GM12874 (cell line): Measurements from ENCODE around the gene CCL19.

Source experiments
- TF ChIP-seq, protein P1 (sequence below): IDR thresholded peaks from 2 replicates; pipeline ENCODE4 v1.5.1; 2011; ENCODE audit warnings: low read depth, mild to moderate bottlenecking, control low read depth, low read length, moderate library complexity; ENCODE audit not compliant: insufficient read depth

Gene CCL19

GRCh38 chr9:34665067-34665380, 26.1 kb downstream of the CCL19 start:
- TF ChIP-seq, protein P1, sequence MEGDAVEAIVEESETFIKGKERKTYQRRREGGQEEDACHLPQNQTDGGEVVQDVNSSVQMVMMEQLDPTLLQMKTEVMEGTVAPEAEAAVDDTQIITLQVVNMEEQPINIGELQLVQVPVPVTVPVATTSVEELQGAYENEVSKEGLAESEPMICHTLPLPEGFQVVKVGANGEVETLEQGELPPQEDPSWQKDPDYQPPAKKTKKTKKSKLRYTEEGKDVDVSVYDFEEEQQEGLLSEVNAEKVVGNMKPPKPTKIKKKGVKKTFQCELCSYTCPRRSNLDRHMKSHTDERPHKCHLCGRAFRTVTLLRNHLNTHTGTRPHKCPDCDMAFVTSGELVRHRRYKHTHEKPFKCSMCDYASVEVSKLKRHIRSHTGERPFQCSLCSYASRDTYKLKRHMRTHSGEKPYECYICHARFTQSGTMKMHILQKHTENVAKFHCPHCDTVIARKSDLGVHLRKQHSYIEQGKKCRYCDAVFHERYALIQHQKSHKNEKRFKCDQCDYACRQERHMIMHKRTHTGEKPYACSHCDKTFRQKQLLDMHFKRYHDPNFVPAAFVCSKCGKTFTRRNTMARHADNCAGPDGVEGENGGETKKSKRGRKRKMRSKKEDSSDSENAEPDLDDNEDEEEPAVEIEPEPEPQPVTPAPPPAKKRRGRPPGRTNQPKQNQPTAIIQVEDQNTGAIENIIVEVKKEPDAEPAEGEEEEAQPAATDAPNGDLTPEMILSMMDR: no peak

DNA sequence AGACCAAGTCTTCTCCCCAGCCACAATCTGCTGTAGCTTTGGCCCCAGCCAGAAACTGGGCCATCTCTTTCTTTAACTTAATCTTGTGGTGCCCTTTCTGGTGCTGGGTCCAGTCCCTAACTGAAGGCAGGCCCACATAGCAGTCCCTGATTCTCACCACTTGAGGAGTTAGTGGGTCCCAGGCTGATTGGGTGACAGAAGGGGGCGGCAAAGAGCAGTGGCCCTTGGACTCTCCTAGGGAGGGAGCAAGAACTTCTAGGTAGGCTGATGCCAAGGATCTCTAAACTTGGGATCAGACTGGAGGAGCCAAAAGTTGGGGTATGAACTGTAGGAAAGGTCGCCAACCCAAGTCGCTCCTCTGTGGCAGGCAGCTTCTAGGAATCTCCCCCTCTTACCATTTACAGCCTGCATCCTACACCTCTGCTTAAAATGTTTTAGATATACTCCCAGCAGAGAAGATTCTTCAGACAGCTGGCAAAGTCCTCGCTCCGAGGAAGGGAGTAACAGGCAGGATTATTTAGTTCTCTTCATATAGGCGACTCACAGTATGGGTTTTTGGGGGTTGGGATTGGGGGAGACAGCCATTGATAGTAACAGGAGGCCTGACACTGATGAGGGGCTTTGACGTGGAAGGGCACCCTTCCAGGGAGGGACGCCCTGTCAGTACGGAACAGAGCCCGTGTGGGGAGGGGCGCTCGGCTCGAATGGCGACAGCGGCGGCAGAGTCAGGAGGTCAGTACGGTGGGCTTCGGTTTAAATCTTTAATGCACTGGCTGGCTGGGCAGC, 26.6 kb downstream of the CCL19 start:
- TF ChIP-seq, protein P1: peak; percentile 97

GRCh38 chr9:34663303-34663605, 27.8 kb downstream of the CCL19 start:
- TF ChIP-seq, protein P1: no peak

GRCh38 chr9:34662526-34663302, 28.4 kb downstream of the CCL19 start, which contains the start of gene CCL27:
TSS of gene CCL27 (minus strand) at chr9:34662657. CDS start at chr9:34662633, 24 bp downstream.
- TF ChIP-seq, protein P1: no peak

DNA sequence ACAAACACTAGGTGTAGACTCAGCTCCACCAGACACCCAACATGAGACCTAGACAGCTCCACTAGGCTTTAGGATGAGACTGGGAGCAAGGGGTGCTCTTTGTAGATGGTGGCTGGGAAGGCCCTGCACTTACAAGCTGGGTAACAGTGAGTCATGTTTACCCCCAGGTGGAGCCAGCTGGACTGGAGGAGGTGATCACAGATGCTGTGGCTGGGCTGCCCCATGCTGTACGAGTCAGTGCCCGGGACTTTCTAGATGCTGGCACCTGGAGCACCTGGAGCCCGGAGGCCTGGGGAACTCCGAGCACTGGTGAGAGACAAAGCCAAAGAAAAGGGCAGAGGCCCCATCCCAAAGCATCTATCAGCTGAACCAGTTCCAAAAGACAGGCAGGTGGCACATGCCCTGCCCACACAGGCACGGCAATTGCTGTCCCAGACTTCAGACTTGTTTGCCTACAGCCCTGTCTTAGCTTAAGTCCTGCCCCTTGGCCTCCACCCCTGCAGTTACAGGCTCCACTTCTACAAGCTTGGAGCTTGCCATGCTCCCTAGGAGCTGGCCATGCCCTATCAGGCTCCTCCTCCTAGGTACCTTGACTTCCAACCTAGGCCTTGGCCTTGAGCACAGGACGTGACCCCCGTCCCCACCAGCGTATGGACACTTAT, 31.4 kb downstream of the CCL19 start:
- TF ChIP-seq, protein P1: no peak

- TF ChIP-seq, protein P1: no peak
Measured at GRCh38 chr9:34658461-34658860, 32.6 kb downstream of the CCL19 start.

DNA sequence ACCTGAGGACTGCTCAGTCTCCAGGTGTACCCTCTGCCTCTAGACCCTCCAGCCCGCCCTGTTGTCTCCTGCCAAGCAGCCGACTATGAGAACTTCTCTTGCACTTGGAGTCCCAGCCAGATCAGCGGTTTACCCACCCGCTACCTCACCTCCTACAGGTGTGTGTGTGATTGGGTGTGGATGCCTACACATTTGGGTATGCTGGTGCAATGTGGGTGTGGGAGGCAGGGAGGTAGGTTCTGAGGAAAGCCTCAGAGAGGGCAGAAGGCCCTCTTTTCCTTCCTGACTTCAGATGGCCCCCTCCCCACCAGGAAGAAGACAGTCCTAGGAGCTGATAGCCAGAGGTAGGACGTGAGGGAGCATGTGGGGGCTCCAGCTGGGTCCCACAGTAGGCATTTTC, 34.1 kb downstream of the CCL19 start:
- TF ChIP-seq, protein P1: no peak
